HepG2 (cell line): Measurements from ENCODE around the gene EPB41L5. TPM values are rescaled to one million over a fixed set of nuclear protein-coding genes. Genes with fewer than 3 reads are reported as not detected.

Source experiments
- ASH2L ChIP-seq: fragments of 300-600, 200-600 bp; sonication (generic); IDR thresholded peaks from 2 replicates; pipeline ENCODE4 v1.7.0; 2017; ENCODE audit warnings: low read depth, mild to moderate bottlenecking, moderate library complexity, mixed read lengths, low read length; ENCODE audit not compliant: insufficient read length
- CENPX ChIP-seq: sonication (generic); formaldehyde crosslinking; IDR thresholded peaks from 2 replicates; pipeline ENCODE4 v1.9.0; 2021; ENCODE audit warnings: mild to moderate bottlenecking, missing genetic modification reagents, moderate library complexity
- FOXK1 ChIP-seq: sonication (generic); formaldehyde crosslinking; IDR thresholded peaks from 2 replicates; pipeline ENCODE4 v1.4.0; 2020; ENCODE audit warnings: low read depth, missing genetic modification reagents, borderline replicate concordance
- KDM2A ChIP-seq: sonication (generic); formaldehyde crosslinking; IDR thresholded peaks from 2 replicates; pipeline ENCODE4 v1.4.0; 2020; ENCODE audit warnings: low read depth, missing genetic modification reagents, borderline replicate concordance
- NR2C2 ChIP-seq: sonication (generic); formaldehyde crosslinking; IDR thresholded peaks from 2 replicates; pipeline ENCODE4 v1.4.0; 2020; ENCODE audit warnings: missing genetic modification reagents, mild to moderate bottlenecking, moderate library complexity, borderline replicate concordance
- POLR2A ChIP-seq, 2 experiments: IDR thresholded peaks; 2 replicates each; pipeline ENCODE4 v1.6.1; 2011; ENCODE audit warnings: low read depth in 2 of 2, low read length in 2 of 2, mild to moderate bottlenecking in 1 of 2, moderate library complexity in 1 of 2; ENCODE audit not compliant: insufficient read depth in 1 of 2
- ZNF788 ChIP-seq: sonication (generic); formaldehyde crosslinking; IDR thresholded peaks from 2 replicates; pipeline ENCODE4 v1.5.0; 2020; ENCODE audit warnings: mild to moderate bottlenecking, missing genetic modification reagents, borderline replicate concordance
- polyA plus RNA-seq, 8 experiments: library from polyadenylated mRNA; depleted of rRNA in 3 of 8; stranded (reverse) in 7 of 8; unstranded in 1 of 8; fragments of >200 nt; fragmentation: Illumina TruSeq in 4 of 8; extraction: Trizol in 4 of 8; gene quantifications; 2 replicates each; pipeline versions ENCODE4 v1.2.1 to v1.2.3, GENCODE V29; 2011 to 2016; ENCODE audit warnings: low read depth in 4 of 8, missing spikeins in 1 of 8, mixed read lengths in 1 of 8; ENCODE audit not compliant: insufficient read depth in 1 of 8
- total RNA-seq, 5 experiments: library from RNA; depleted of rRNA; stranded (reverse); fragments of >200 nt; fragmentation: Illumina TruSeq; extraction: Trizol; gene quantifications; 2 replicates each; pipeline ENCODE4 v1.2.3, GENCODE V29; 2016; ENCODE audit warnings: low read depth in 1 of 5
- TF ChIP-seq, protein P1 (sequence below): IDR thresholded peaks from 2 replicates; pipeline ENCODE4 v1.4.0; 2020; ENCODE audit warnings: mild to moderate bottlenecking, missing genetic modification reagents
- TF ChIP-seq, protein P2 (sequence below): sonication (generic); formaldehyde crosslinking; IDR thresholded peaks from 2 replicates; pipeline ENCODE4 v1.5.1; 2020; ENCODE audit warnings: mild to moderate bottlenecking, moderate library complexity, missing genetic modification reagents
- TF ChIP-seq, protein P3 (sequence below): sonication (generic); formaldehyde crosslinking; IDR thresholded peaks from 2 replicates; pipeline ENCODE4 v1.4.0; 2020; ENCODE audit warnings: missing genetic modification reagents
- TF ChIP-seq, protein P4 (sequence below): IDR thresholded peaks from 2 replicates; pipeline ENCODE4 v1.6.1; 2016; ENCODE audit warnings: mild to moderate bottlenecking
- TF ChIP-seq, protein P5 (sequence below): sonication (generic); formaldehyde crosslinking; IDR thresholded peaks from 2 replicates; pipeline ENCODE4 v1.5.1; 2020; ENCODE audit warnings: mild to moderate bottlenecking, missing genetic modification reagents, borderline replicate concordance
- TF ChIP-seq, protein P6 (sequence below): IDR thresholded peaks from 2 replicates; pipeline ENCODE4 v1.6.1; 2016; ENCODE audit warnings: low read depth

EPB41L5 gene
- total and polyA plus RNA-seq, 2 of the 13 experiments (the other 11 are each of a cell fraction or from before 2014, with no cell fraction given): 40.5 to 47.5 TPM

DNA sequence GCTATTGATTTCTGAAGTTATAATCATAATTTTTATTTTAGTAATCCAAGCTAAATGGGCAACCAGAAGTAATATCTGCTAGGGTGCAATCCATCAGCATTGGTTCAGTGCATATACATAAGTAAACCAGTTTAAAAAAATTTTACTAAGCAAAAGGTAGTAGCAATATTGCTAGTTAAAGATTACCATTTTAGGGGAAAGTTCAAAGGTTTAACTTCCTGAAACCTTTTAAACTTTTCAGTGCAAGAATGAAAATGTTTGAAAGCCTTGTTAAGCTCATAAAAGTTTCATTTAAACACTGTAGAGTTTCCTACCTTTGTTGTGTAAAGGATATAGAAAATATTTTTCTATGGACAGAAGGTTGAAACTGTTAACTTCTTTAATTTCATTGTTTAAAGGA, 31.0 kb upstream of the EPB41L5 start (continued):
- TF ChIP-seq, protein P1, sequence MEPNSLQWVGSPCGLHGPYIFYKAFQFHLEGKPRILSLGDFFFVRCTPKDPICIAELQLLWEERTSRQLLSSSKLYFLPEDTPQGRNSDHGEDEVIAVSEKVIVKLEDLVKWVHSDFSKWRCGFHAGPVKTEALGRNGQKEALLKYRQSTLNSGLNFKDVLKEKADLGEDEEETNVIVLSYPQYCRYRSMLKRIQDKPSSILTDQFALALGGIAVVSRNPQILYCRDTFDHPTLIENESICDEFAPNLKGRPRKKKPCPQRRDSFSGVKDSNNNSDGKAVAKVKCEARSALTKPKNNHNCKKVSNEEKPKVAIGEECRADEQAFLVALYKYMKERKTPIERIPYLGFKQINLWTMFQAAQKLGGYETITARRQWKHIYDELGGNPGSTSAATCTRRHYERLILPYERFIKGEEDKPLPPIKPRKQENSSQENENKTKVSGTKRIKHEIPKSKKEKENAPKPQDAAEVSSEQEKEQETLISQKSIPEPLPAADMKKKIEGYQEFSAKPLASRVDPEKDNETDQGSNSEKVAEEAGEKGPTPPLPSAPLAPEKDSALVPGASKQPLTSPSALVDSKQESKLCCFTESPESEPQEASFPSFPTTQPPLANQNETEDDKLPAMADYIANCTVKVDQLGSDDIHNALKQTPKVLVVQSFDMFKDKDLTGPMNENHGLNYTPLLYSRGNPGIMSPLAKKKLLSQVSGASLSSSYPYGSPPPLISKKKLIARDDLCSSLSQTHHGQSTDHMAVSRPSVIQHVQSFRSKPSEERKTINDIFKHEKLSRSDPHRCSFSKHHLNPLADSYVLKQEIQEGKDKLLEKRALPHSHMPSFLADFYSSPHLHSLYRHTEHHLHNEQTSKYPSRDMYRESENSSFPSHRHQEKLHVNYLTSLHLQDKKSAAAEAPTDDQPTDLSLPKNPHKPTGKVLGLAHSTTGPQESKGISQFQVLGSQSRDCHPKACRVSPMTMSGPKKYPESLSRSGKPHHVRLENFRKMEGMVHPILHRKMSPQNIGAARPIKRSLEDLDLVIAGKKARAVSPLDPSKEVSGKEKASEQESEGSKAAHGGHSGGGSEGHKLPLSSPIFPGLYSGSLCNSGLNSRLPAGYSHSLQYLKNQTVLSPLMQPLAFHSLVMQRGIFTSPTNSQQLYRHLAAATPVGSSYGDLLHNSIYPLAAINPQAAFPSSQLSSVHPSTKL (CRISPR knock-in tag): peak; percentile 38; the same call in 1 of the 2 replicates
- TF ChIP-seq, protein P2, sequence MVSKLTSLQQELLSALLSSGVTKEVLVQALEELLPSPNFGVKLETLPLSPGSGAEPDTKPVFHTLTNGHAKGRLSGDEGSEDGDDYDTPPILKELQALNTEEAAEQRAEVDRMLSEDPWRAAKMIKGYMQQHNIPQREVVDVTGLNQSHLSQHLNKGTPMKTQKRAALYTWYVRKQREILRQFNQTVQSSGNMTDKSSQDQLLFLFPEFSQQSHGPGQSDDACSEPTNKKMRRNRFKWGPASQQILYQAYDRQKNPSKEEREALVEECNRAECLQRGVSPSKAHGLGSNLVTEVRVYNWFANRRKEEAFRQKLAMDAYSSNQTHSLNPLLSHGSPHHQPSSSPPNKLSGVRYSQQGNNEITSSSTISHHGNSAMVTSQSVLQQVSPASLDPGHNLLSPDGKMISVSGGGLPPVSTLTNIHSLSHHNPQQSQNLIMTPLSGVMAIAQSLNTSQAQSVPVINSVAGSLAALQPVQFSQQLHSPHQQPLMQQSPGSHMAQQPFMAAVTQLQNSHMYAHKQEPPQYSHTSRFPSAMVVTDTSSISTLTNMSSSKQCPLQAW (CRISPR knock-in tag): no peak
- TF ChIP-seq CENPX (CRISPR knock-in tag) (no peak), FOXK1 (CRISPR knock-in tag) (no peak), ZNF788 (CRISPR knock-in tag) (no peak), NR2C2 (CRISPR knock-in tag) (peak; percentile 91), ASH2L (peak; percentile 44), POLR2A (IDR thresholded peaks at IDR 0.05; ENCODE audit: insufficient read depth in 1 of 2, low read depth in 2 of 2, low read length in 2 of 2) (no peak), KDM2A (CRISPR knock-in tag) (no peak)
- TF ChIP-seq, protein P3, sequence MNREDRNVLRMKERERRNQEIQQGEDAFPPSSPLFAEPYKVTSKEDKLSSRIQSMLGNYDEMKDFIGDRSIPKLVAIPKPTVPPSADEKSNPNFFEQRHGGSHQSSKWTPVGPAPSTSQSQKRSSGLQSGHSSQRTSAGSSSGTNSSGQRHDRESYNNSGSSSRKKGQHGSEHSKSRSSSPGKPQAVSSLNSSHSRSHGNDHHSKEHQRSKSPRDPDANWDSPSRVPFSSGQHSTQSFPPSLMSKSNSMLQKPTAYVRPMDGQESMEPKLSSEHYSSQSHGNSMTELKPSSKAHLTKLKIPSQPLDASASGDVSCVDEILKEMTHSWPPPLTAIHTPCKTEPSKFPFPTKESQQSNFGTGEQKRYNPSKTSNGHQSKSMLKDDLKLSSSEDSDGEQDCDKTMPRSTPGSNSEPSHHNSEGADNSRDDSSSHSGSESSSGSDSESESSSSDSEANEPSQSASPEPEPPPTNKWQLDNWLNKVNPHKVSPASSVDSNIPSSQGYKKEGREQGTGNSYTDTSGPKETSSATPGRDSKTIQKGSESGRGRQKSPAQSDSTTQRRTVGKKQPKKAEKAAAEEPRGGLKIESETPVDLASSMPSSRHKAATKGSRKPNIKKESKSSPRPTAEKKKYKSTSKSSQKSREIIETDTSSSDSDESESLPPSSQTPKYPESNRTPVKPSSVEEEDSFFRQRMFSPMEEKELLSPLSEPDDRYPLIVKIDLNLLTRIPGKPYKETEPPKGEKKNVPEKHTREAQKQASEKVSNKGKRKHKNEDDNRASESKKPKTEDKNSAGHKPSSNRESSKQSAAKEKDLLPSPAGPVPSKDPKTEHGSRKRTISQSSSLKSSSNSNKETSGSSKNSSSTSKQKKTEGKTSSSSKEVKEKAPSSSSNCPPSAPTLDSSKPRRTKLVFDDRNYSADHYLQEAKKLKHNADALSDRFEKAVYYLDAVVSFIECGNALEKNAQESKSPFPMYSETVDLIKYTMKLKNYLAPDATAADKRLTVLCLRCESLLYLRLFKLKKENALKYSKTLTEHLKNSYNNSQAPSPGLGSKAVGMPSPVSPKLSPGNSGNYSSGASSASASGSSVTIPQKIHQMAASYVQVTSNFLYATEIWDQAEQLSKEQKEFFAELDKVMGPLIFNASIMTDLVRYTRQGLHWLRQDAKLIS (CRISPR knock-in tag): no peak
- TF ChIP-seq, protein P4, sequence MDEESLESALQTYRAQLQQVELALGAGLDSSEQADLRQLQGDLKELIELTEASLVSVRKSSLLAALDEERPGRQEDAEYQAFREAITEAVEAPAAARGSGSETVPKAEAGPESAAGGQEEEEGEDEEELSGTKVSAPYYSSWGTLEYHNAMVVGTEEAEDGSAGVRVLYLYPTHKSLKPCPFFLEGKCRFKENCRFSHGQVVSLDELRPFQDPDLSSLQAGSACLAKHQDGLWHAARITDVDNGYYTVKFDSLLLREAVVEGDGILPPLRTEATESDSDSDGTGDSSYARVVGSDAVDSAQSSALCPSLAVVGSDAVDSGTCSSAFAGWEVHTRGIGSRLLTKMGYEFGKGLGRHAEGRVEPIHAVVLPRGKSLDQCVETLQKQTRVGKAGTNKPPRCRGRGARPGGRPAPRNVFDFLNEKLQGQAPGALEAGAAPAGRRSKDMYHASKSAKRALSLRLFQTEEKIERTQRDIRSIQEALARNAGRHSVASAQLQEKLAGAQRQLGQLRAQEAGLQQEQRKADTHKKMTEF (CRISPR knock-in tag): 0 out of 2 replicates have a peak, but pooled peaks have one; percentile 30
- TF ChIP-seq, protein P5, sequence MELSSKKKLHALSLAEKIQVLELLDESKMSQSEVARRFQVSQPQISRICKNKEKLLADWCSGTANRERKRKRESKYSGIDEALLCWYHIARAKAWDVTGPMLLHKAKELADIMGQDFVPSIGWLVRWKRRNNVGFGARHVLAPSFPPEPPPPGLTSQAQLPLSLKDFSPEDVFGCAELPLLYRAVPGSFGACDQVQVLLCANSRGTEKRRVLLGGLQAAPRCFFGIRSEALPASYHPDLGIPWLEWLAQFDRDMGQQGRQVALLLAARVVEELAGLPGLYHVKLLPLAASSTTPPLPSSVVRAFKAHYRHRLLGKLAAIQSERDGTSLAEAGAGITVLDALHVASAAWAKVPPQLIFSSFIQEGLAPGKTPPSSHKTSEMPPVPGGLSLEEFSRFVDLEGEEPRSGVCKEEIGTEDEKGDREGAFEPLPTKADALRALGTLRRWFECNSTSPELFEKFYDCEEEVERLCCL (CRISPR knock-in tag): no peak
- TF ChIP-seq, protein P6, sequence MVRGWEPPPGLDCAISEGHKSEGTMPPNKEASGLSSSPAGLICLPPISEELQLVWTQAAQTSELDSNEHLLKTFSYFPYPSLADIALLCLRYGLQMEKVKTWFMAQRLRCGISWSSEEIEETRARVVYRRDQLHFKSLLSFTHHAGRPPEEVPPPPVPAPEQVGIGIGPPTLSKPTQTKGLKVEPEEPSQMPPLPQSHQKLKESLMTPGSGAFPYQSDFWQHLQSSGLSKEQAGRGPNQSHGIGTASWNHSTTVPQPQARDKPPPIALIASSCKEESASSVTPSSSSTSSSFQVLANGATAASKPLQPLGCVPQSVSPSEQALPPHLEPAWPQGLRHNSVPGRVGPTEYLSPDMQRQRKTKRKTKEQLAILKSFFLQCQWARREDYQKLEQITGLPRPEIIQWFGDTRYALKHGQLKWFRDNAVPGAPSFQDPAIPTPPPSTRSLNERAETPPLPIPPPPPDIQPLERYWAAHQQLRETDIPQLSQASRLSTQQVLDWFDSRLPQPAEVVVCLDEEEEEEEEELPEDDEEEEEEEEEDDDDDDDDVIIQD: peak; percentile 81; the same call in 1 of the 2 replicates
